Astrocyte of the hippocampus (primary cell): ENCODE measurements around the gene FBF1.

Source experiments
- DNase-seq: peaks from one replicate; pipeline ENCODE4 v3.0.0; 2011; ENCODE audit warnings: low read depth, low spot score

The FBF1 gene

GRCh38 chr17:75914643-75915267, 26.1 kb downstream of the FBF1 start:
- no peak for DNase-seq

- no peak for DNase-seq
Measured at GRCh38 chr17:75913537-75914210, 27.2 kb downstream of the FBF1 start.

- no peak for DNase-seq
Measured at GRCh38 chr17:75910699-75911098, 30.1 kb downstream of the FBF1 start.

GRCh38 chr17:75909812-75910274, 31.0 kb downstream of the FBF1 start:
- DNase-seq: no peak

- no peak for DNase-seq
Measured at GRCh38 chr17:75909051-75909811, 31.6 kb downstream of the FBF1 start.

GRCh38 chr17:75908201-75908600, 32.6 kb downstream of the FBF1 start:
- peak; percentile 59 for DNase-seq

GRCh38 chr17:75906143-75906884, 34.5 kb downstream of the FBF1 start:
- no peak for DNase-seq

GRCh38 chr17:75904749-75905521, 35.9 kb downstream of the FBF1 start, which contains the start of gene MRPL38:
Gene MRPL38 (minus strand): TSS chr17:75904884. CDS start chr17:75904875, 9 bp downstream.
- peak; percentile 99 for DNase-seq

GRCh38 chr17:75902406-75902805, 38.4 kb downstream of the FBF1 start:
- DNase-seq: no peak

- no peak for DNase-seq
Measured at GRCh38 chr17:75901727-75902126, 39.1 kb downstream of the FBF1 start.

- no peak for DNase-seq
Measured at GRCh38 chr17:75900691-75901533, 39.9 kb downstream of the FBF1 start.

- DNase-seq: no peak
Measured at GRCh38 chr17:75899767-75900468, 40.9 kb downstream of the FBF1 start.

GRCh38 chr17:75899353-75899752, 41.5 kb downstream of the FBF1 start:
- no peak for DNase-seq

- no peak for DNase-seq
Measured at GRCh38 chr17:75898791-75899190, 42.1 kb downstream of the FBF1 start.

GRCh38 chr17:75898065-75898464, 42.8 kb downstream of the FBF1 start:
- no peak for DNase-seq

- DNase-seq: no peak
Measured at GRCh38 chr17:75897160-75898019, 43.5 kb downstream of the FBF1 start.

GRCh38 chr17:75896415-75897159, 44.3 kb downstream of the FBF1 start, which contains the start of gene TRIM65:
Gene TRIM65 (minus strand): TSS chr17:75896951. CDS start chr17:75896937, 14 bp downstream.
- DNase-seq: peak; percentile 92
